HG02840 (cell line): Measurements from ENCODE around the gene PYROXD2.

Source experiments
- ATAC-seq: cut with Tn5 transposase; IDR thresholded peaks from one replicate; pipeline ENCODE4 v1.9.1; 2021; ENCODE audit warnings: mild to moderate bottlenecking, moderate library complexity, moderate number of reproducible peaks; ENCODE audit not compliant: unreplicated experiment, low FRiP score

PYROXD2 gene

DNA sequence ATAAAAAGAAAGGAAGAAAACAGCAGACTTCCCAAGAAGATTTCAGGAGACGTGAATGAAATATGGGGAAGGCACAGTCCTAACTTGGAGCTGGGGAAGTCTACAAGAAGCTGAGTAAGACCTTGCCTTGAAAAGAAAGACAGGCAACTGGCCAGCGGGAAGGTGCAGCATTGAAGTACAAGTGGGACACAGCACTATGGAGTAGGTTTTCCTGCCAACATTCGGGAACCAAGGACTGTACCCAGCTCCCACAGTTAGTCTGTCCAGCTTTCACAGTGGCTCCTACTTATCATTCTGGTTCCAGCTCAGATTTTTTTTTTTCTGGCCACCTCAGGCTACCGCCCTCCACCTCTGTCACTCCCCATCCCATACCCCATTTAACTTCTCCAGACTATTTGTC is 21.7 kb upstream of the PYROXD2 start:
- no peak for ATAC-seq

DNA sequence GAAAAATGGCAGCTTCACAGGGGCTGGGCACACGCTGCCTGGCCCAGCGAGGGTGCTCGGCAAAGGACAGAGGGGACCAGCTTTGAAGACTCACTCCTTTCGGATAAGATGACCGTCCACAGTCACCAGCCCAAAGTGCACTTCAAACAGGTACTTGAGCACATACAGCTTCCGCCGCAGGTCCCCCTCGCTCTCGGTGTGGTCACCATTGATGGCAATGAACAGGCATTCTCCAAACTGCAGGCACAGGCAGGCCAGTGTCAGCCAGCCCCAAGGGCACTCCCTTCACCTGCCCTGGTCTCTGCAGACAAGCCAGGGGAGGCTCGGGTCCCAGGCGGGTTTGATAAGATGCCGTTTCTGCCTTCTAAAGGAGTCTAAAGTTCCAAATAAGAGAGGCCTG is 20.2 kb upstream of the PYROXD2 start:
- no peak for ATAC-seq

DNA sequence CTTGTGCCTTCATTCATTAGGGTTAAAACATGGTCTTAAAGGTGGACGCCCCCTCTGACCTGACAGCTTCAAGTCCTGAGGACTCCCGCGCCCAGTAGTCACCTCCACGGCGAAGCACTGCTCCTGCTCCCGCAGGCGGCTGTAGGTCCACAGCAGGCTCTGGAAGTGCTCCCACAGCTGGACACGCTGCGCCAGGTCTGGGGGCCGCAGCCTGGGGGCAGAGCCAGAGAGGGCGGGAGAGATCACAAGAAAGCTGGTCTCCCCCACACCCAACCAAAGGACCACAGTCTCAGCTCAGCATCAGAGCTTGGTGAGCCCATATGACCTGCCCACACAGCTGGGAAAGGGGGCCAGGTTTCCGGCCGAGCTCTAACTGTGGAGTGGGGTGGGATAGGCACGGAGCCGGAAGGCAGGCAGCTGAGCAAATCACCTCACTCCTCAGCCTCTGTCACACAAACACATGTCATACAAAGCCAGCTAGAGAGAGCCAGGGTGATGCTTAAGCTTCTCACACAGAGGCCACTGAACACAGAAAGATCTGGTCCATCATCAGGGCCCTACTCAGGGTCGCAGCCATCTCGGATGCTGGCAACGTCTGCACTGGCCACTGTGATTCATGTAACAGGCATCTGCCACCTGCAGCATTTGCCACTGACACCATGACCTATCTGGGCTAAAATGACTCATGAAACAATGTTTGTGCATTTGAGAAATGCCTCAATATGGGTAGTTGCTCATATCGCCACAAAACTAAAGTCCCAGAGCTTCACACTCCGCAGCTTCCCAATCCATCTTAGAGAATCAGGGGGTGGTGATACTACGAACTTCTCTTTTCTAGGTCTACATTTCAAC is 19.1 kb upstream of the PYROXD2 start:
- no peak for ATAC-seq

- no peak for ATAC-seq
Measured at GRCh38 chr10:98433371-98433770, 18.4 kb upstream of the PYROXD2 start.

DNA sequence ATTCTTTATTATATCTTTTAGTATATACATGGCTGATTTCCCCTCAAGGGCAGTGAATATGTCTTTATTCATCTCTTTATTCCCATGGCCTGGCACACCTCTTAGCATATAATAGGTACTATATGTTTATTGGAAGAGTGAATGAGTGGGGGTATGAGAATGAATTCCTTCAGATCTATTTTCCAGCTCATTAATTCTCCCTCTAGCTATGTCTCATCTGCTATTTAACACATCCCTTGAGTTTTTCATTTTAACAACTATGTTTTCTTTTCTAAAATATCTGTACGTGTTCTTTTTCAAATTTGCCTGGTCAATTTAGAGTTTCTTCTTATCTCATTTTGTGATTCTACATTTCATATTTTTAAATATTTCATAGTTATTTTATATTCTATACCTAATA is 17.3 kb upstream of the PYROXD2 start:
- ATAC-seq = no peak

DNA sequence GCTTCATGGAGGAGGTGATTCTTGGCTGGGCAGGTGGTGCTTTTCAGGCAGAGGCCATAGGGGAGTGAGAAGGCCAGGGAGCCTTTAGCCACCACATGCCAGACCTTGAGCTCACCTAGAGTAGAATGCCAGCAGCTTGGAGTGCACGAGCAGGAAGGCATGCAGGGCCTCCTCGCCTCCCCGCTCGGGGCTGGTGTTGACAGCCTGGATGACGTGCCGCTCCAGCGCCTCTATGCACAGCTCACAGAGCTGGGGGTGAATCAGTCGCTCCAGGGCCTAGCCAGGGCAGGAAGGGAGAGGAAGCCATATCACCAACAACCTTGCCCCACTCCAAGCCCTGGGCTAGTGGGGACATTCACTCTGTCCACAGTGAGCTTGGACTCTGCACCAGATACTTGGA is 16.0 kb upstream of the PYROXD2 start:
- ATAC-seq = no peak

DNA sequence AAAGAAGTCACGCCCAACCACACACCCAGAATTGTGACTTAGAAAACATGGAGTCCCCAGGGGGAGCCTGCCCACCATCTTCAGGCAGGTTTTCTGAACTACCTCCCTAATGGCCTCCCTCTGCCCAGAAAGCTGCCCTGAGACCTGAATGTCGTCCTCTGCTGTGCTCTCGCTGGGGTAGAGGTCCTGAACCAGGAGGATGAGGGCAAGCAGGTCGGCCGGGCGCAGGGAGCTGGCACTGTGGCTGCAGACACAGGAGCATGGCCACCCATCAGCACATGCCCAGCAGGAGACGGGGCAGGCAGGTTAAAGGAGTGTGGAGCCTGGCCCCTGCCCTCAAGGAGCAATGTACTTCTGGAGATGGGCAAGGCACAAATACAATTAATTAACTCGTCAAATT is 15.4 kb upstream of the PYROXD2 start:
- no peak for ATAC-seq

DNA sequence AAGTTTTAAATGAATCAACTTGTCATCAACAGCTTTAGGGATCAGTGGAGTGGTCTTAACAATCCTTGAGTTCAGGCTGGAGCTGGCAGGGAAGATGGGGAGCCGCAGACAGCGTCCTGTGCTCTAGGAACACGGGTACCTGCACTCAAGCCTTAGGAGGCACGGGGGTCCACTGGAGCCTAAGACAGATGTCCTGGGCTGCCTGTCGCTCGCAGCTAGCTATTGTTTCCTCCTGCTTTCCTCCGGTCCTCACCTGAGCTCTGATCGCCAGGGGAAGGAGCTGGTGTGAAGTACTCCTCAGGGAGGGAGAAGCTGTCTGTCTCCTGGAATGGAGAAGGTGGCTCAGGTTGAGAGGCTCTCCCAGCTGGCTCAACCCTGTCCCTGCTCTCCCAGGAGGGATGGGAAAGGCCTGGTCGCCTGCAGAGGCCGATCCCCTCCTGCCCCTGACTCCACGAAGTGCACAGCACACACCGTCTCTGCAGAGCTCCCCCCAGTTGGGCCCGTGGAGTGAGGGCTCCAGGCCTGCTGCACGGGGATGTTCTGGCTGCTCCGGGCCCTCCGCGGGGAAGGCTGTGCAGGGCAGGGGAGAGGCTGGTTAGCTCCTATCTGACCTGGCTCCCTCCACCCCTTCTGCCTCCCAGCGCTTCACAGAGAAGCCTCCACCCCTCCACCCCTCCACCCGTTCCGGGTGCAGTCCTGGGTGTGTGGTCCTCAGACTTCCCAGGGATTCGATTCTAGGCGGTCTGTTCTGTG is 14.5 kb upstream of the PYROXD2 start:
- no peak for ATAC-seq

DNA sequence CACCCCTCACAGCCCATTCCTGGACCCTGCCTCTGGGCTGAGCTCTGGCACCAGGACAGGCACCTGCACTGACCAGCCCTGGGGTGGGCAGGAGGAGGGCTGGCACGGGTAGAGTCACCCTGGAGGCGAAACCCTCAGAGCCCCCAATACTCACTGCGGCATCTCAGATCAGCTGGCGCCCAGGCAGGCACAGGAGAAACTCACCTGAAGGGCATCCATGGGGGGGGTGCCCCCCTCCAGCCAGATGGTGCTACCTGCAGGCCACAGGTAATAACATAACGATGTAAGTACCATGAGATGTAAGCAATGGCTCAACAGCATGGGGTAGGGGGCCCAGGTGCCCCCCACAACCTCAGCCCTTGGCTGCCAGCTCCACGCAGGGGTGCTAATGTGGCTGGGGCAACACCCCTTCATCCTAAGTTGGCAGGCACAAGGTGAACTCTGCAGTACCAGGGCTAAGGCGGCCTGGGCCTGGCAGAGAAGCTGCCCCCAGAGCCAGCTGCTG is 12.1 kb upstream of the PYROXD2 start:
- ATAC-seq = no peak

- no peak for ATAC-seq
Measured at GRCh38 chr10:98425511-98426352, 10.8 kb upstream of the PYROXD2 start.

GRCh38 chr10:98424295-98425254 is 9.6 kb upstream of the PYROXD2 start:
- no peak for ATAC-seq

GRCh38 chr10:98423691-98424120 is 8.7 kb upstream of the PYROXD2 start:
- no peak for ATAC-seq

DNA sequence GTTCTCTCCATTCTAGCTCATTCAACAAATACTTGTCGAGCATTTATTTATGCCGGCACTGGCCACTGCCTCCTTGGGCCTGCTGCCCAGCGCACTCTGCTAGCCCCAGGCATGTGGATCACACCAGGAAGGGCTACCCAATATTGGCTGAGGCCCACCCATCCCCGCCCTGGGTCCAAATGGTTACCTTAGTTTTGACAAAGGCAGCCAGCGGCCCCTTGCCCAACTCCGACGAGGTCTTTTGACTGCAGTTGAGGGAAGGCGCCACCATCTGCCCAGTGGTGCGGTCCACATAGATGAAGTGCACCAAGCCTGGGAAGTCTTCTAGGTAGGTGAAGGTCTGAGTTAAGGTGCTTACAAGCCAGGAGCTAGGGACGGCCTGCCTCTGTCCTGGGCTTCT is 7.2 kb upstream of the PYROXD2 start:
- ATAC-seq = no peak

DNA sequence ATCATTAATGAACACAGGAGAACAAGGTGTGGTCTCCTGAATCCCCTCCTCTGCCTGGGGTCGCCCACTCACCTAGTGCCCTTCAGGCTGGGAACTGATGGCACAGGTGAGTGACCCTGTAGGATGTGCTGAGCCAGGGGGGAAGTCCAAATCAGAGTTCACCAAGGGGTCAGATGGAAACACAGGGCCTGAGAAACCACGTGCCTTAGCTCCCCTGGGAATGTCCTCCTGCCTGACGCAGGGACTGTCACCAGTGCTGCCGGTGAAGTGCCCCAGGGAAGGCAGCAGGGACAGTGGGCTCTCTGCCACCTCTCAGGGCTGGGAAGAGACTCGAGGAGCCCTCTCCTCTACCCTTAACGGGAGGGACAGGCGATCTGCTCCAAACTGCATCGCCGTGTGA is 5.8 kb upstream of the PYROXD2 start:
- ATAC-seq = no peak

DNA sequence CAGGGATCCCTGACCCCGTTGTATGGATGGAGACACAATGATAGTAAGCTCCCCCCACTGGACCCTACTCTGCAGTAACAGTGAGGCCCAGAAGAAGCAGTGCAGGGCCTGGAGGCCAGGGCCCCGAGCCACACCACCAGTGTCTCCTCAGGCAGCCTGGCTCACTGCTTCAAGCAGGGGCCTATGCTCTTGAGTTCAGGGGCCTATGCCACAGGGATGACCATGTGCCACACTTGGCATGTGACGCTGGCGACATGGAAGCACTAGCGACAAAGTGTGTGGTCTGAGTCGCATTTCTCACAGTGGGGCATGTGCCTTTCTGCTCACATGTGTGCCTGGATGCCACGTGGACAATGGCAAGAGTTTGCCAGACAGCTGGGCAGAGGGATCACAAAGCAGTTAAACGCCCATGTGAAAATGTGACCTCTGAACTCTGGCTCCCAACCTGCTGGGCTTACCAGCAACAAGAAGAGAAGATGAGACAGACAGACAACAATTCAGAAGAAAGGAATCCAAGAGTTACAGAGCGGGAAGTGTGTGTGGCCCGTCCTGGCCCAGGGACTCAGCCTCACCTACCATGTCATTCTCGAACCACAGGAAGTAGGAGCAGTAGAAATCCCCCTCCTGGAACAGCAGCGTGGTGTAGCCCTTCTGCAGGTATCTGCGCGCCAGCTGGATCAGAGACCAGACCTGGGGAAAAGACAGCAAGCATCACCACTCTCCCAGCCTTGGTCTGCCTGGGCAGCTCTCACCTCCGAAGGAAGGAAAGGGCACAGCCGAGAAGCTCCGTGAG is 4.7 kb upstream of the PYROXD2 start:
- no peak for ATAC-seq

- no peak for ATAC-seq
Measured at GRCh38 chr10:98418665-98419468, 3.9 kb upstream of the PYROXD2 start.

DNA sequence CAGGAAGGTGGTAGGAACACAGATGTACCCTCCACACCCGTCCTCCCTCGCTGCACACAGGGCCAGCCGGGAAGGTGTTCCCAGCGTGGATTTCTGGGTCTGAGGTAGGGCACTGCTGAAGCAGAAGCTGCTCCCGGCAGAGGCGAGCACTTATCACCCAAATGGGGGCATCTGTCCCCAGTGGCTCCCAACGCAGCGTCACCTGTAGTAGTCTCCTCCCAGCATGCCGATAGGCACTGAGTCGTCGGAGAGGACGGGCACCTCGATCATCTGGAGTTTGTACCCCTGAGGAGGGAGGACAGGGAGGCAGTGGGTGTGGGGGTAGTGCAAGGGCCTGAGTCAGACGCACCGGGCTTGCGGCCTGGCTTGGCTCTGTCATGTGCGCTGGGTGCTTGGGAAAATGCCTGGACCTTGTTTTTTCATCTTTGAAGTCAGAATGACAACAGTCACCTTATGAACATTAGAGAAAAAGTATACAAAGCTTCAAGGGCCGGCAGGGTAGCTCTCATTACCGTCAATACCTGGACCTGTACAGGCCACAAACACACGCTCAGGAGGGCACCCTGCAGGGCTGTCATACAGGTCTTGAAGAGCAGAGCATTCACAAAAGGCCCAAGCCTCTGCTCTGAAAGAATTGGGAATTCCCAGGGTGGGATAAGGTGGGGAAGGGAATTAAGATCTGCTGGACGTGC is 3.1 kb upstream of the PYROXD2 start:
- ATAC-seq = no peak
